Chondrocyte (in vitro differentiated cells): ENCODE data around the gene APBA1. TPM values are rescaled to one million over a fixed set of nuclear protein-coding genes. Genes with fewer than 3 reads are reported as not detected.
"Not testable (repeated sequence)": the region's sequence is repeated elsewhere in the genome, so short reads cannot be mapped to it uniquely, and the experiment has no call there.

Experiments used
- DNase-seq: peaks from one replicate; pipeline ENCODE4 v3.0.0; 2021; ENCODE audit warnings: mixed read lengths, low spot score
- H3K27ac Mint-ChIP-seq: one replicate; pipeline ENCODE4 v1.8.0; 2021; ENCODE audit warnings: mild to moderate bottlenecking, moderate library complexity, mixed read lengths; ENCODE audit not compliant: unreplicated experiment
- H3K27me3 Mint-ChIP-seq: 2 replicates; pipeline ENCODE4 v1.8.0; 2021; ENCODE audit warnings: low read depth, mixed read lengths
- H3K36me3 Mint-ChIP-seq: 2 replicates; pipeline ENCODE4 v1.8.0; 2021; ENCODE audit warnings: low read depth, mixed read lengths
- H3K4me1 Mint-ChIP-seq: 2 replicates; pipeline ENCODE4 v1.8.0; 2021; ENCODE audit warnings: low read depth, mild to moderate bottlenecking, mixed read lengths
- H3K4me3 Mint-ChIP-seq: one replicate; pipeline ENCODE4 v1.8.0; 2021; ENCODE audit warnings: mild to moderate bottlenecking, moderate library complexity, mixed read lengths; ENCODE audit not compliant: unreplicated experiment
- H3K9me3 Mint-ChIP-seq: 2 replicates; pipeline ENCODE4 v1.8.0; 2021; ENCODE audit warnings: low read depth, mixed read lengths
- total RNA-seq: library from RNA; stranded (reverse); gene quantifications from 3 replicates; pipeline ENCODE4 v1.2.1, GENCODE V29; 2021
- TF ChIP-seq, protein P1 (sequence below): fragments of 200-600 bp; sonication (generic); IDR thresholded peaks from 2 replicates; pipeline ENCODE4 v1.5.0; 2021; ENCODE audit warnings: antibody characterized with exemption, mild to moderate bottlenecking, moderate library complexity

APBA1 gene
- total RNA-seq, 1 donor from 2014 or later = 12.3 TPM

DNA sequence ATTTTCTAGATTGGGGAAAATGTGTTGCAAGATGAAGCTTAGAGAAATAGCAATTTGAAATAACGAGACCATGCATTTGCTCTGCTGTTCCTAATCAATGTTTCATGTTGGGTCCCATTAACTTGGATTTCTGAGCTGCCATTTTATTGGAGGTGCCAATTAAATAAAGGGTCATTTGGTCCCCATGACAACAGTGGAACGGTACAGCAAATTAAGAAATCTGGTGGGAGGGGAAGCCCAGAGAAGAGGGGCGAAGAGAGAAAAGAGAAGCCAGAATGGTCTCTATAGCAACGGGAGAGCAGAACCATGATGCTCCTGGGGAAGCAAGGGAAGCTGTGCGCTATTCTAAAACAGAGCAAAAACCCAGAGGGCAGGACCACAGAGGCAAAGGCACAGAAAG lies 226.9 kb downstream of the APBA1 start:
- peaks cover 8% of the 10 kb centered on the region for H3K36me3 Mint-ChIP-seq
- H3K27ac Mint-ChIP-seq = no peak overlapping the region
- H3K27me3 Mint-ChIP-seq = no peaks in the 10 kb centered on the region
- H3K9me3 Mint-ChIP-seq = no peaks in the 10 kb centered on the region
- TF ChIP-seq, protein P1, sequence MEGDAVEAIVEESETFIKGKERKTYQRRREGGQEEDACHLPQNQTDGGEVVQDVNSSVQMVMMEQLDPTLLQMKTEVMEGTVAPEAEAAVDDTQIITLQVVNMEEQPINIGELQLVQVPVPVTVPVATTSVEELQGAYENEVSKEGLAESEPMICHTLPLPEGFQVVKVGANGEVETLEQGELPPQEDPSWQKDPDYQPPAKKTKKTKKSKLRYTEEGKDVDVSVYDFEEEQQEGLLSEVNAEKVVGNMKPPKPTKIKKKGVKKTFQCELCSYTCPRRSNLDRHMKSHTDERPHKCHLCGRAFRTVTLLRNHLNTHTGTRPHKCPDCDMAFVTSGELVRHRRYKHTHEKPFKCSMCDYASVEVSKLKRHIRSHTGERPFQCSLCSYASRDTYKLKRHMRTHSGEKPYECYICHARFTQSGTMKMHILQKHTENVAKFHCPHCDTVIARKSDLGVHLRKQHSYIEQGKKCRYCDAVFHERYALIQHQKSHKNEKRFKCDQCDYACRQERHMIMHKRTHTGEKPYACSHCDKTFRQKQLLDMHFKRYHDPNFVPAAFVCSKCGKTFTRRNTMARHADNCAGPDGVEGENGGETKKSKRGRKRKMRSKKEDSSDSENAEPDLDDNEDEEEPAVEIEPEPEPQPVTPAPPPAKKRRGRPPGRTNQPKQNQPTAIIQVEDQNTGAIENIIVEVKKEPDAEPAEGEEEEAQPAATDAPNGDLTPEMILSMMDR = no peak
- DNase-seq = no peak
- peaks cover 27% of the 10 kb centered on the region for H3K4me1 Mint-ChIP-seq
- H3K4me3 Mint-ChIP-seq = no peak overlapping the region

DNA sequence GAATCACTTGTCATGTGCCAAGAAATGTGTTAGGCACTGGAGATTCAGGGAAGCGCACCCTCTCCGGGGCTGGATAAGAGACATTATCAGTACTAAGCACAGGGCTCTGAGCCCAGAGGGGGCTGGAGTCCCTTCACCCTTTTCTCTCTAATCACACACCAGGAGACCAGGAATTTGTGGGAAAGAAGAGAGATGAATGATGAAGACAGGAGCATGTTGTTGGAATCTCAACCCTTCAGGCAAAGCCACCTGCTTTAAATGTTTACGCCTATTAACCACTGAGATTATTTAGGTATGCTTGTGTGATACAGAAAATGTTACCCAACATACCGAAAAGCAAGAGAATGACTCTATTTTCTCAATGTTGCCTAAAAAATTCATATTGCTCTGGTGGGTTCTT lies 227.4 kb downstream of the APBA1 start:
- Mint-ChIP-seq H3K27me3 (no peaks in the 10 kb centered on the region), H3K36me3 (peaks cover 9% of the 10 kb centered on the region), H3K4me3 (no peak overlapping the region), H3K9me3 (no peaks in the 10 kb centered on the region), H3K27ac (no peak overlapping the region), H3K4me1 (peaks cover 27% of the 10 kb centered on the region)
- no peak for DNase-seq
- TF ChIP-seq, protein P1 = no peak

DNA sequence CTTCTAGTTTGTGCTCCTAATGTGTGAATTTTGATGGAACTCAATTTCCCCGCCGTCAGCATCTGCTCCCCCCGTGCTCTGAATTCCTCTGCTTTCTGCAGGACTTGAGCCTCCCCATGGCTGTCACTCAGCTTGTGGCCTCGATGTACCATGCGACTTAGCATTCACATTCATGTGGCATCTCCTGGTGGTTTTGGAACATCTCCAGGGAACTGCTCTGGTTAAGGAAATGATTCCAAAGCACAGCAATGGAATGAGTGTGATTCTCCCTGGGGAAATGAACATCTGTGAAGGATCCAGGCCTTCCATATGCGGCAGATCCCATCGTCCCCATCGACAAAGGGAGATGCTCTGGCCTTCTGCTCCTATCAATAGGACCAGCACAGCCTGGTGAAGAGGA lies 228.2 kb downstream of the APBA1 start:
- no peaks in the 10 kb centered on the region for H3K27me3 Mint-ChIP-seq
- DNase-seq = no peak
- TF ChIP-seq, protein P1 = no peak
- no peak overlapping the region for H3K4me3 Mint-ChIP-seq
- peaks cover 14% of the 10 kb centered on the region for H3K36me3 Mint-ChIP-seq
- no peaks in the 10 kb centered on the region for H3K9me3 Mint-ChIP-seq
- peaks cover 27% of the 10 kb centered on the region for H3K4me1 Mint-ChIP-seq
- H3K27ac Mint-ChIP-seq = no peak overlapping the region

DNA sequence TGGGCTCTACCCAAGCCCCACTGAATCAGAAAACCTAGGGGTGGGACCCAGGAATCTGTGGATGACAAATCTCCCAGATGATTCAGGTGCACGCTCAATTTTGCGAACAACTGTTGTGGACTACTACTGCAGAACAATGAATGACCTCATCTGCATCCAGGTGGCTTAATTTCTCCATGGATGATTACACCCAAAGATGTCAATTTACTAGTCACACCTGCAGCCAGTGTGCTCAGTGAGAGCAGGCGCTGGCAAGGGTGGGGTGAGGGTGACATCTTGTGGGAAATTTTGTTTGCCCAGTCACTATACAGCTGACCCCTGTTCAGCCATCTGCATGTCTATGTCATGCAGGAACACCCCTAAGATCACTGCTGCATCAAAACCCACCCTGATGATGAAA lies 229.0 kb downstream of the APBA1 start:
- Mint-ChIP-seq H3K4me1 (peaks cover 27% of the 10 kb centered on the region), H3K27me3 (no peaks in the 10 kb centered on the region), H3K36me3 (peaks cover 14% of the 10 kb centered on the region), H3K27ac (no peak overlapping the region), H3K4me3 (no peak overlapping the region), H3K9me3 (no peaks in the 10 kb centered on the region)
- TF ChIP-seq, protein P1 = no peak
- DNase-seq = no peak

DNA sequence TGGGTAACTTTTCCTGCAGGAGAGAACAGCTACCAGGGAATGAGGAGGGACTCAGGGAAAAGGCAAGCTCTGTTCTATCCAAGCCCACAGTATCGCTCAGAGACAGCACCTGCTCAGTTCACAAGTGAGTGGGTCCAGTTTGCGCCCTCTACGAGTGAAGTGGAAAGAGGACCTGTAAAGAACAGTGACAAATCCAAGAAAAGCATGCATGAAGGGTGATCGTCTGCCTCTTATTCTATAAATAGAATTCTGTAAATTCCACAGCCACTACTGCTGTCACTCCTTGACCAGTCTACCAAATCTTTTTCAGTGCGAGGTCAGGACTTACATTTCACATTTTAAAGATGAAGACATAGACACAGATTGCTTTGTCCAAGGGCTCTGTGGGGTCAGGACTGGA lies 229.7 kb downstream of the APBA1 start:
- H3K36me3 Mint-ChIP-seq = peaks cover 11% of the 10 kb centered on the region
- DNase-seq = no peak
- TF ChIP-seq, protein P1 = no peak
- peaks cover 27% of the 10 kb centered on the region for H3K4me1 Mint-ChIP-seq
- H3K9me3 Mint-ChIP-seq = no peaks in the 10 kb centered on the region
- no peak overlapping the region for H3K27ac Mint-ChIP-seq
- no peaks in the 10 kb centered on the region for H3K27me3 Mint-ChIP-seq
- no peak overlapping the region for H3K4me3 Mint-ChIP-seq

DNA sequence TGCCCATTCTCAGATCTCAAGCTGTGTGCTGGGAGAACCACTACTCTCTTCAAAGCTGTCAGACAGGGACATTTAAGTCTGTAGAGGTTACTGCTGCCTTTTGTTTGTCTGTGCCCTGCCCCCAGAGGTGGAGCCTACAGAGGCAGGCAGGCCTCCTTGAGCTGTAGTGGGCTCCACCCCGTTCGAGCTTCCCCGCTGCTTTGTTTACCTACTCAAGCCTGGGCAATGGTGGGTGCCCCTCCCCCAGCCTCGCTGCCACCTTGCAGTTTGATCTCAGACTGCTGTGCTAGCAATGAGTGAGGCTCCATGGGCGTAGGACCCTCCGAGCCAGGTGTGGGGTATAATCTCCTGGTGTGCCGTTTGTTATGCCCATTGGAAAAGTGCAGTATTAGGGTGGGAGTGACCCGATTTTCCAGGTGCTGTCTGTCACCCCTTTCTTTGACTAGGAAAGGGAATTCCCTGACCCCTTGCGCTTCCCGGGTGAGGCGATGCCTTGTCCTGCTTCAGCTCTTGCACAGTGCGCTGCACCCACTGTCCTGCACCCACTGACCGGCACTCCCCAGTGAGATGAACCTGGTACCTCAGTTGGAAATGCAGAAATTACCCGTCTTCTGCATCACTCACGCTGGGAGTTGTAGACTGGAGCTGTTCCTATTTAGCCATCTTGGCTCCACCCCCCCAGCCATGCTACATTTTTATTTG lies 231.8 kb downstream of the APBA1 start:
- H3K4me3 Mint-ChIP-seq, DNase-seq, H3K27me3 Mint-ChIP-seq, H3K27ac Mint-ChIP-seq, H3K9me3 Mint-ChIP-seq, H3K36me3 Mint-ChIP-seq: not testable (repeated sequence)
- peaks cover 27% of the 10 kb centered on the region for H3K4me1 Mint-ChIP-seq

DNA sequence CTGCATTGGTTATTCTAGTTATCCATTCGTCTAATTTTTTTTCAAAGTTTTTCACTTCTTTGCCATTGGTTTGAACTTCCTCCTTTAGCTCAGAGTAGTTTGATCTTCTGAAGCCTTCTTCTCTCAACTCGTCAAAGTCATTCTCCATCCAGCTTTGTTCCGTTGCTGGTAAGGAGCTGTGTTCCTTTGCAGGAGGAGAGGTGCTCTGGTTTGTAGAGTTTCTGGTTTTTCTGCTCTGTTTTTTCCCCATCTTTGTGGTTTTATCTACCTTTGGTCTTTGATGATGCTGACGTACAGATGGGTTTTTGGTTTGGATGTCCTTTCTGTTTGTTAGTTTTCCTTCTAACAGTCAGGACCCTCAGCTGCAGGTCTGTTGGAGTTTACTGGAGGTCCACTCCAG lies 232.5 kb downstream of the APBA1 start:
- H3K4me3 Mint-ChIP-seq, H3K27me3 Mint-ChIP-seq, H3K27ac Mint-ChIP-seq, DNase-seq, H3K9me3 Mint-ChIP-seq, H3K36me3 Mint-ChIP-seq: not testable (repeated sequence)
- peaks cover 26% of the 10 kb centered on the region for H3K4me1 Mint-ChIP-seq
